Urinary bladder (tissue), 4 donors: ENCODE data around the gene RNF152. TPM values are rescaled to one million over a fixed set of nuclear protein-coding genes. Genes with fewer than 3 reads are reported as not detected.
A peak's percentile ranks its signal among the peaks of the same experiment; 100 is the strongest.

Experiments used
- DNase-seq: peaks from one replicate; pipeline ENCODE4 v3.0.0-alpha.2; 2015; ENCODE audit errors: extremely low spot score
- H3K27ac ChIP-seq: one replicate; pipeline ENCODE4 v1.5.1; 2013; ENCODE audit warnings: low read depth, mild to moderate bottlenecking, moderate library complexity
- H3K36me3 ChIP-seq: one replicate; pipeline ENCODE4 v1.6.1; 2013; ENCODE audit warnings: mild to moderate bottlenecking, moderate library complexity; ENCODE audit not compliant: insufficient read depth
- H3K4me1 ChIP-seq: one replicate; pipeline ENCODE4 v1.6.1; 2013; ENCODE audit warnings: mild to moderate bottlenecking, moderate library complexity; ENCODE audit not compliant: insufficient read depth
- H3K4me3 ChIP-seq: one replicate; pipeline ENCODE4 v1.5.1; 2013; ENCODE audit warnings: low read depth, low read length
- WGBS: extraction: QIAGEN DNeasy Blood & Tissue Kit; methylation state at CpG from one replicate; pipeline ENCODE4 v1.1.7; 2013; 5-methylcytosine and 5-hydroxymethylcytosine counted together
- polyA plus RNA-seq: library from polyadenylated mRNA; stranded (reverse); fragments of 200-250 nt; gene quantifications from one replicate; pipeline ENCODE4 v1.2.3, GENCODE V29; 2013
- total RNA-seq: library from RNA; depleted of rRNA; stranded (reverse); fragments of >200 nt; gene quantifications from one replicate; pipeline ENCODE4 v1.2.3, GENCODE V29; 2014
- donor health status: healthy with polysubstance abuse.
- donor health status: healthy.

The RNF152 gene
- total RNA-seq: 44.4 TPM
- 3.4 TPM for polyA plus RNA-seq

- DNase-seq: no peak
- Histone ChIP-seq H3K4me1 (no peaks in the 10 kb centered on the region), H3K36me3 (no peaks in the 10 kb centered on the region), H3K4me3 (peak within 1 kb of the TSS; percentile 91), H3K27ac (peak within 1 kb of the TSS; percentile 53)
- 10% methylated on average over 28 of the region's 28 CpGs for WGBS
Observed at GRCh38 chr18:61892683-61893308, at the start of gene RNF152. Gene RNF152 (minus strand): TSS chr18:61893007. CDS start chr18:61816463, 76,544 bp downstream.

GRCh38 chr18:61941948-61942471 lies 49.2 kb upstream of the RNF152 start:
- no peak overlapping the region for H3K27ac ChIP-seq
- no peak overlapping the region for H3K4me3 ChIP-seq
- H3K36me3 ChIP-seq: no peaks in the 10 kb centered on the region
- DNase-seq: no peak
- 85% methylated on average over 1 of the region's 1 CpG for WGBS
- no peaks in the 10 kb centered on the region for H3K4me1 ChIP-seq

GRCh38 chr18:61939046-61939674 lies 46.4 kb upstream of the RNF152 start:
- 90% methylated on average over 4 of the region's 4 CpGs for WGBS
- no peak for DNase-seq
- no peak overlapping the region for H3K4me3 ChIP-seq
- H3K4me1 ChIP-seq: no peaks in the 10 kb centered on the region
- no peaks in the 10 kb centered on the region for H3K36me3 ChIP-seq
- no peak overlapping the region for H3K27ac ChIP-seq

GRCh38 chr18:61935362-61935761 lies 42.6 kb upstream of the RNF152 start:
- WGBS: 44% methylated on average over 3 of the region's 3 CpGs
- DNase-seq: no peak
- Histone ChIP-seq H3K4me1 (no peaks in the 10 kb centered on the region), H3K36me3 (no peaks in the 10 kb centered on the region), H3K27ac (no peak overlapping the region), H3K4me3 (no peak overlapping the region)

GRCh38 chr18:61931654-61932379 lies 39.0 kb upstream of the RNF152 start:
- no peak for DNase-seq
- H3K4me3 ChIP-seq: no peak overlapping the region
- no peaks in the 10 kb centered on the region for H3K4me1 ChIP-seq
- WGBS: 92% methylated on average over 6 of the region's 6 CpGs
- H3K27ac ChIP-seq: no peak overlapping the region
- H3K36me3 ChIP-seq: no peaks in the 10 kb centered on the region

GRCh38 chr18:61929881-61930640 lies 37.3 kb upstream of the RNF152 start:
- no peaks in the 10 kb centered on the region for H3K36me3 ChIP-seq
- 71% methylated on average over 3 of the region's 3 CpGs for WGBS
- no peaks in the 10 kb centered on the region for H3K4me1 ChIP-seq
- H3K27ac ChIP-seq: no peak overlapping the region
- no peak overlapping the region for H3K4me3 ChIP-seq
- DNase-seq: no peak

- no peaks in the 10 kb centered on the region for H3K36me3 ChIP-seq
- no peak overlapping the region for H3K4me3 ChIP-seq
- H3K27ac ChIP-seq: no peak overlapping the region
- no peak for DNase-seq
- WGBS: 76% methylated on average over 4 of the region's 4 CpGs
- no peaks in the 10 kb centered on the region for H3K4me1 ChIP-seq
Observed at GRCh38 chr18:61926532-61926931, 33.7 kb upstream of the RNF152 start.

- H3K27ac ChIP-seq: no peak overlapping the region
- WGBS: 47% methylated on average over 5 of the region's 5 CpGs
Observed at GRCh38 chr18:61924550-61924949, 31.7 kb upstream of the RNF152 start.

GRCh38 chr18:61922435-61922834 lies 29.6 kb upstream of the RNF152 start:
- H3K4me1 ChIP-seq: no peaks in the 10 kb centered on the region
- no peak overlapping the region for H3K4me3 ChIP-seq
- WGBS: 84% methylated on average over 3 of the region's 3 CpGs
- no peaks in the 10 kb centered on the region for H3K36me3 ChIP-seq
- no peak for DNase-seq
- H3K27ac ChIP-seq: no peak overlapping the region

More at GRCh38 chr18:61924550-61924949, 31.7 kb upstream of the RNF152 start:
- Histone ChIP-seq H3K36me3 (no peaks in the 10 kb centered on the region), H3K4me1 (no peaks in the 10 kb centered on the region), H3K4me3 (no peak overlapping the region)
- DNase-seq: no peak

- no peaks in the 10 kb centered on the region for H3K4me1 ChIP-seq
- no peaks in the 10 kb centered on the region for H3K36me3 ChIP-seq
- 81% methylated on average over 17 of the region's 17 CpGs for WGBS
- DNase-seq: no peak
- H3K27ac ChIP-seq: no peak overlapping the region
- no peak overlapping the region for H3K4me3 ChIP-seq
Observed at GRCh38 chr18:61921621-61922235, 28.9 kb upstream of the RNF152 start.

- 70% methylated on average over 2 of the region's 2 CpGs for WGBS
- Histone ChIP-seq H3K27ac (no peak overlapping the region), H3K36me3 (no peaks in the 10 kb centered on the region), H3K4me1 (no peaks in the 10 kb centered on the region), H3K4me3 (no peak overlapping the region)
- DNase-seq: no peak
Observed at GRCh38 chr18:61917818-61918217, 25.0 kb upstream of the RNF152 start.

GRCh38 chr18:61912476-61912875 lies 19.7 kb upstream of the RNF152 start:
- H3K4me3 ChIP-seq: no peak overlapping the region
- H3K36me3 ChIP-seq: no peaks in the 10 kb centered on the region
- H3K4me1 ChIP-seq: no peaks in the 10 kb centered on the region

GRCh38 chr18:61910101-61910500 lies 17.3 kb upstream of the RNF152 start:
- no peak for DNase-seq
- Histone ChIP-seq H3K36me3 (no peaks in the 10 kb centered on the region), H3K27ac (no peak overlapping the region), H3K4me1 (no peaks in the 10 kb centered on the region), H3K4me3 (no peak overlapping the region)

More at GRCh38 chr18:61912476-61912875, 19.7 kb upstream of the RNF152 start:
- no peak overlapping the region for H3K27ac ChIP-seq
- DNase-seq: no peak
- 95% methylated on average over 3 of the region's 3 CpGs for WGBS
